Measurements from ENCODE around the gene TNNC2.

GRCh38 chr20:45832619-45833018 is 5.5 kb upstream of the TNNC2 start:
- TF ChIP-seq CTCF (conservative IDR thresholded peaks at IDR 0.05; ENCODE audit: low read depth, low read length) (no peak), EZH2 (IDR thresholded peaks at IDR 0.05; ENCODE audit: borderline replicate concordance, low read depth, low read length, poor library complexity, severe bottlenecking) (no peak)

Data from A673 (cell line).